GM12874 (cell line): Measurements from ENCODE around the gene EVC.

Experiments used
- CTCF ChIP-seq: IDR thresholded peaks from 2 replicates; pipeline ENCODE4 v1.5.1; 2011; ENCODE audit warnings: low read depth, mild to moderate bottlenecking, control low read depth, low read length, moderate library complexity; ENCODE audit not compliant: insufficient read depth

EVC gene

GRCh38 chr4:5757536-5757935, 46.5 kb downstream of the EVC start:
- no peak for TF ChIP-seq CTCF

GRCh38 chr4:5757954-5758353, 47.0 kb downstream of the EVC start:
- no peak for TF ChIP-seq CTCF

- no peak for TF ChIP-seq CTCF
These were observed 47.7 kb downstream of the EVC start for GRCh38 chr4:5758741-5759140.

GRCh38 chr4:5759236-5760075, 48.5 kb downstream of the EVC start:
- no peak for TF ChIP-seq CTCF

GRCh38 chr4:5760246-5760645, 49.2 kb downstream of the EVC start:
- TF ChIP-seq CTCF = no peak

- TF ChIP-seq CTCF = no peak
These were observed 50.0 kb downstream of the EVC start for GRCh38 chr4:5760936-5761480.

GRCh38 chr4:5770051-5770450, 59.0 kb downstream of the EVC start:
- TF ChIP-seq CTCF = no peak
